GM19043 (cell line): Measurements from ENCODE around the gene LYZL2.
"Not testable (repeated sequence)": the region's sequence is repeated elsewhere in the genome, so short reads cannot be mapped to it uniquely, and the experiment has no call there.

Source experiments
- ATAC-seq: cut with Tn5 transposase; IDR thresholded peaks from one replicate; pipeline ENCODE4 v1.9.1; 2021; ENCODE audit warnings: low read depth; ENCODE audit not compliant: unreplicated experiment

Gene LYZL2

GRCh38 chr10:30639946-30640786, 10.6 kb upstream of the LYZL2 start:
- no peak for ATAC-seq

GRCh38 chr10:30637881-30638467, 8.4 kb upstream of the LYZL2 start:
- ATAC-seq = no peak

- no peak for ATAC-seq
These were observed 1.6 kb upstream of the LYZL2 start for GRCh38 chr10:30631188-30631587.

GRCh38 chr10:30630571-30630970, 1.0 kb upstream of the LYZL2 start:
- ATAC-seq = no peak

GRCh38 chr10:30628576-30628975, 977 bp downstream of the LYZL2 start:
- ATAC-seq = not testable (repeated sequence)

GRCh38 chr10:30626837-30627236, 2.7 kb downstream of the LYZL2 start:
- ATAC-seq = not testable (repeated sequence)

- not testable (repeated sequence) for ATAC-seq
These were observed 3.4 kb downstream of the LYZL2 start for GRCh38 chr10:30626196-30626595.

- no peak for ATAC-seq
These were observed 4.5 kb downstream of the LYZL2 start for GRCh38 chr10:30625080-30625479.

- no peak for ATAC-seq
These were observed 9.6 kb downstream of the LYZL2 start for GRCh38 chr10:30619966-30620365.

- no peak for ATAC-seq
These were observed 12.5 kb downstream of the LYZL2 start for GRCh38 chr10:30617070-30617469.

GRCh38 chr10:30611041-30611440, 18.5 kb downstream of the LYZL2 start:
- not testable (repeated sequence) for ATAC-seq

- ATAC-seq = no peak
These were observed 21.7 kb downstream of the LYZL2 start for GRCh38 chr10:30607814-30608213.

- ATAC-seq = no peak
These were observed 23.2 kb downstream of the LYZL2 start for GRCh38 chr10:30606313-30606712.

- not testable (repeated sequence) for ATAC-seq
These were observed 24.0 kb downstream of the LYZL2 start for GRCh38 chr10:30605341-30606121.

GRCh38 chr10:30603589-30603988, 26.0 kb downstream of the LYZL2 start:
- ATAC-seq = no peak

- no peak for ATAC-seq
These were observed 26.8 kb downstream of the LYZL2 start for GRCh38 chr10:30602747-30603146.

- ATAC-seq = no peak
These were observed 29.5 kb downstream of the LYZL2 start for GRCh38 chr10:30600005-30600404.

- no peak for ATAC-seq
These were observed 31.3 kb downstream of the LYZL2 start for GRCh38 chr10:30598105-30598776.

GRCh38 chr10:30597433-30597824, 32.1 kb downstream of the LYZL2 start:
- not testable (repeated sequence) for ATAC-seq

- ATAC-seq = not testable (repeated sequence)
These were observed 32.8 kb downstream of the LYZL2 start for GRCh38 chr10:30596493-30597432.
